Neural progenitor cell (in vitro differentiated cells): ENCODE results near the gene UFSP2. TPM values are rescaled to one million over a fixed set of nuclear protein-coding genes. Genes with fewer than 3 reads are reported as not detected.
A peak's percentile ranks its signal among the peaks of the same experiment; 100 is the strongest.

Experiments
- DNase-seq: peaks from one replicate; pipeline ENCODE4 v3.0.0-alpha.2; 2016; ENCODE audit warnings: low spot score
- H2AFZ ChIP-seq: fragments of 200-600 bp; sonication (generic); replicated peaks from 2 replicates; pipeline ENCODE4 v1.6.1; 2016; ENCODE audit warnings: antibody characterized with exemption
- H3F3A ChIP-seq: fragments of 200-600 bp; sonication (generic); 2 replicates; pipeline ENCODE4 v1.6.1; 2016; ENCODE audit warnings: antibody characterized with exemption, low read depth
- H3K27ac ChIP-seq: fragments of 200-600 bp; sonication (generic); 2 replicates; pipeline ENCODE4 v1.5.1; 2016; ENCODE audit warnings: mild to moderate bottlenecking
- H3K27me3 ChIP-seq: fragments of 200-600 bp; sonication (generic); 2 replicates; pipeline ENCODE4 v1.6.1; 2016; ENCODE audit warnings: mild to moderate bottlenecking, moderate library complexity
- H3K36me3 ChIP-seq: fragments of 200-600 bp; sonication (generic); 2 replicates; pipeline ENCODE4 v1.5.1; 2016
- H3K4me1 ChIP-seq: fragments of 200-600 bp; sonication (generic); 2 replicates; pipeline ENCODE4 v1.6.1; 2016; ENCODE audit warnings: mixed run types
- H3K4me2 ChIP-seq: fragments of 200-600 bp; sonication (generic); 2 replicates; pipeline ENCODE4 v1.6.1; 2016
- H3K4me3 ChIP-seq: fragments of 200-600 bp; sonication (generic); 2 replicates; pipeline ENCODE4 v1.5.1; 2016
- H3K79me2 ChIP-seq: fragments of 200-600 bp; sonication (generic); 2 replicates; pipeline ENCODE4 v1.6.1; 2016; ENCODE audit warnings: low read depth
- H3K9ac ChIP-seq: fragments of 200-600 bp; sonication (generic); 2 replicates; pipeline ENCODE4 v1.6.1; 2016
- H3K9me3 ChIP-seq: fragments of 200-600 bp; sonication (generic); 2 replicates; pipeline ENCODE4 v1.5.1; 2016; ENCODE audit warnings: low read depth
- H4K20me1 ChIP-seq: fragments of 200-600 bp; sonication (generic); 2 replicates; pipeline ENCODE4 v1.6.1; 2016; ENCODE audit warnings: low read depth
- H3K27ac Mint-ChIP-seq: 3 replicates; pipeline ENCODE4 v1.8.0; 2021; ENCODE audit warnings: mixed read lengths
- H3K27me3 Mint-ChIP-seq: 2 replicates; pipeline ENCODE4 v1.8.0; 2022; ENCODE audit warnings: low read depth, mild to moderate bottlenecking, inconsistent platforms, moderate library complexity, mixed read lengths; ENCODE audit not compliant: insufficient read depth
- H3K36me3 Mint-ChIP-seq: 3 replicates; pipeline ENCODE4 v1.8.0; 2021; ENCODE audit warnings: mixed read lengths
- H3K4me1 Mint-ChIP-seq: 3 replicates; pipeline ENCODE4 v1.8.0; 2021; ENCODE audit warnings: mixed read lengths
- H3K4me3 Mint-ChIP-seq: 3 replicates; pipeline ENCODE4 v1.8.0; 2021; ENCODE audit warnings: mild to moderate bottlenecking, moderate library complexity, mixed read lengths
- H3K9me3 Mint-ChIP-seq: 3 replicates; pipeline ENCODE4 v1.8.0; 2020; ENCODE audit warnings: mixed read lengths
- EZH2 ChIP-seq: fragments of 200-600 bp; sonication (generic); IDR thresholded peaks from 2 replicates; pipeline ENCODE4 v1.6.1; 2017; ENCODE audit warnings: antibody characterized with exemption, mild to moderate bottlenecking, moderate library complexity
- EZH2phosphoT487 ChIP-seq: fragments of 200-600 bp; sonication (generic); IDR thresholded peaks from 2 replicates; pipeline ENCODE4 v1.6.1; 2017; ENCODE audit warnings: antibody characterized with exemption
- total RNA-seq: library from RNA; depleted of rRNA; stranded (reverse); fragments of >200 nt; gene quantifications from 2 replicates; pipeline ENCODE4 v1.2.3, GENCODE V29; 2015; ENCODE audit warnings: low replicate concordance
- TF ChIP-seq, protein P1 (sequence below): fragments of 200-600 bp; sonication (generic); IDR thresholded peaks from 2 replicates; pipeline ENCODE4 v1.5.1; 2017; ENCODE audit warnings: antibody characterized with exemption, mild to moderate bottlenecking

Gene UFSP2
- total RNA-seq, 1 donor from 2014 or later: 56.9 TPM

DNA sequence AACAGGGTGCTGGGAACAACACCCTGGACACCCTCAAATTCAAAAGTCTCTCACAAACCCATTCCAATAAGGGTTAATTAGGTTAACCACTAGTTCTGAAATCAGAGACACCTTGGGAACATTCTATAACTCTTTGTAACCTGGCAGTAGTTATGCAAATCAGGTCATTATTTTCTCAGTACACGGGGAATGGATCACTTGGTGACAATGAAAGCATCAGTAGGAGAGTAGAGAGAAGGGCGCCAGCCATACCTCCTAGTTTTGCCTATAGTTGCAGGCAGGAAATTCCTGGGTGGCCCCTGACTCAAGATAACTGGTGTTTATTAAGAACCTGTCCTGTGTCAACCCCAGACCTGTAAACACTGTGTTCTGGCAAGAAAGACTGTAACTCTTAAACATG lies 43.2 kb upstream of the UFSP2 start:
- no peak for DNase-seq
- Mint-ChIP-seq H3K9me3 (no peaks in the 10 kb centered on the region), H3K36me3 (no peaks in the 10 kb centered on the region), H3K27ac (no peak overlapping the region), H3K4me1 (peaks cover 15% of the 10 kb centered on the region), H3K27me3 (peaks cover 5% of the 10 kb centered on the region), H3K4me3 (peak overlapping the region; percentile 91)
- no peaks in the 10 kb centered on the region for H3K36me3 ChIP-seq
- no peak overlapping the region for H3K4me2 ChIP-seq
- H3K4me1 ChIP-seq: peaks cover 1% of the 10 kb centered on the region
- H4K20me1 ChIP-seq: no peaks in the 10 kb centered on the region
- TF ChIP-seq EZH2: no peak
- no peak for TF ChIP-seq EZH2phosphoT487
- TF ChIP-seq, protein P1, sequence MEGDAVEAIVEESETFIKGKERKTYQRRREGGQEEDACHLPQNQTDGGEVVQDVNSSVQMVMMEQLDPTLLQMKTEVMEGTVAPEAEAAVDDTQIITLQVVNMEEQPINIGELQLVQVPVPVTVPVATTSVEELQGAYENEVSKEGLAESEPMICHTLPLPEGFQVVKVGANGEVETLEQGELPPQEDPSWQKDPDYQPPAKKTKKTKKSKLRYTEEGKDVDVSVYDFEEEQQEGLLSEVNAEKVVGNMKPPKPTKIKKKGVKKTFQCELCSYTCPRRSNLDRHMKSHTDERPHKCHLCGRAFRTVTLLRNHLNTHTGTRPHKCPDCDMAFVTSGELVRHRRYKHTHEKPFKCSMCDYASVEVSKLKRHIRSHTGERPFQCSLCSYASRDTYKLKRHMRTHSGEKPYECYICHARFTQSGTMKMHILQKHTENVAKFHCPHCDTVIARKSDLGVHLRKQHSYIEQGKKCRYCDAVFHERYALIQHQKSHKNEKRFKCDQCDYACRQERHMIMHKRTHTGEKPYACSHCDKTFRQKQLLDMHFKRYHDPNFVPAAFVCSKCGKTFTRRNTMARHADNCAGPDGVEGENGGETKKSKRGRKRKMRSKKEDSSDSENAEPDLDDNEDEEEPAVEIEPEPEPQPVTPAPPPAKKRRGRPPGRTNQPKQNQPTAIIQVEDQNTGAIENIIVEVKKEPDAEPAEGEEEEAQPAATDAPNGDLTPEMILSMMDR: no peak
- no peak overlapping the region for H3K4me3 ChIP-seq
- peaks cover 21% of the 10 kb centered on the region for H3K27me3 ChIP-seq
- no peaks in the 10 kb centered on the region for H3F3A ChIP-seq
- no peaks in the 10 kb centered on the region for H3K79me2 ChIP-seq
- H3K27ac ChIP-seq: no peak overlapping the region
- no peak overlapping the region for H2AFZ ChIP-seq
- H3K9ac ChIP-seq: no peak overlapping the region
- no peaks in the 10 kb centered on the region for H3K9me3 ChIP-seq

DNA sequence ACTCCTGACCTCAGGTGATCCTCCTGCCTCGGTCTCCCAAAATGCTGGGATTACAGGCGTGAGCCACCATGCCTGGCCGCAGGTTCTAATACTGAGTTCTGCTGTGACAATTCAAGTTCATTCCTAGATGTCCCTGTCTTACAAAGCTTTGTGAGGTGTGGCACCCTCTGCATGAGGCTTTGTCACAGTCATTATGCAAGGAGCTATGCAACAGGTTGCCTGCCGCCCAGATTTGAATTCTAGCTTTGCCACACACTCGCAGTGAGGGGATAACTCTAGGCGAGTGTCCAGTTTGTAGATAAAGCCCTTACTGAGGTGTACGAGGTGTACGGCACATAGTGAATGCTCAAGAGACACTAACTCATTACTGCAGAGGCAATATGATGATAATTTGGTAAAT lies 42.2 kb upstream of the UFSP2 start:
- Histone ChIP-seq H3K9me3 (no peaks in the 10 kb centered on the region), H3K4me2 (no peak overlapping the region), H3K36me3 (no peaks in the 10 kb centered on the region), H3K4me1 (peaks cover 3% of the 10 kb centered on the region), H3K27ac (no peak overlapping the region), H3K79me2 (no peaks in the 10 kb centered on the region), H2AFZ (no peak overlapping the region), H4K20me1 (no peaks in the 10 kb centered on the region), H3F3A (no peaks in the 10 kb centered on the region), H3K4me3 (no peak overlapping the region), H3K27me3 (peaks cover 21% of the 10 kb centered on the region), H3K9ac (no peak overlapping the region)
- no peaks in the 10 kb centered on the region for H3K9me3 Mint-ChIP-seq
- no peak overlapping the region for H3K4me3 Mint-ChIP-seq
- H3K36me3 Mint-ChIP-seq: no peaks in the 10 kb centered on the region
- H3K27me3 Mint-ChIP-seq: peaks cover 5% of the 10 kb centered on the region
- peaks cover 17% of the 10 kb centered on the region for H3K4me1 Mint-ChIP-seq
- TF ChIP-seq EZH2phosphoT487 (no peak), EZH2 (no peak)
- TF ChIP-seq, protein P1: no peak
- DNase-seq: no peak
- H3K27ac Mint-ChIP-seq: no peak overlapping the region

DNA sequence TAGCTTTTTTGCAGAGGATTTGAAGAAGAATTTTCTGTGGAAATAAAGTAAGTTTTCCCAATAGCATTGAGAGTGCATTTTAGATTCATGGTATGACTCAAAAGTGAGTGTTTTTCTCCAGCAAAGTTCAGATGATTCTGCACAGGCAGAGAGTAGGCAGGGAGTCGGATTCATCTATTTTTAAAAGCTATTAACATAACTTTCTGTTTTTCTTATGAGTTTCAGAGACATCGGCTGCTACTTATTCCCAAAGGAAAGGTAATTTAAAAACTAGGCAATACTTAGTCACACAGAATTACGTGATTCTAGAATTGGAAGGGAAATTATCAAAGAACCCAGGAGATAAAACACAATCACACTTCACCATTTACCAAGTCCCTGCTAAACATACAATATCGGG lies 41.3 kb upstream of the UFSP2 start:
- H2AFZ ChIP-seq: no peak overlapping the region
- H3K27ac ChIP-seq: no peak overlapping the region
- H3K9me3 ChIP-seq: no peaks in the 10 kb centered on the region
- Mint-ChIP-seq H3K36me3 (no peaks in the 10 kb centered on the region), H3K27me3 (peaks cover 5% of the 10 kb centered on the region), H3K9me3 (no peaks in the 10 kb centered on the region), H3K4me3 (no peak overlapping the region), H3K27ac (no peak overlapping the region), H3K4me1 (peaks cover 17% of the 10 kb centered on the region)
- no peaks in the 10 kb centered on the region for H4K20me1 ChIP-seq
- DNase-seq: no peak
- no peak overlapping the region for H3K4me3 ChIP-seq
- no peaks in the 10 kb centered on the region for H3K36me3 ChIP-seq
- TF ChIP-seq, protein P1: no peak
- TF ChIP-seq EZH2: no peak
- no peak for TF ChIP-seq EZH2phosphoT487
- peaks cover 17% of the 10 kb centered on the region for H3K27me3 ChIP-seq
- no peak overlapping the region for H3K9ac ChIP-seq
- H3K4me2 ChIP-seq: no peak overlapping the region
- H3K79me2 ChIP-seq: no peaks in the 10 kb centered on the region
- no peaks in the 10 kb centered on the region for H3F3A ChIP-seq
- peaks cover 3% of the 10 kb centered on the region for H3K4me1 ChIP-seq
